Measurements from ENCODE around the gene FAM136A.
A peak's percentile ranks its signal among the peaks of the same experiment; 100 is the strongest.
"Not testable (repeated sequence)": the region's sequence is repeated elsewhere in the genome, so short reads cannot be mapped to it uniquely, and the experiment has no call there.

The FAM136A gene

GRCh38 chr2:70301344-70302194 lies at the start of gene FAM136A:
Gene FAM136A (minus strand): TSS chr2:70302067. CDS start chr2:70302011, 56 bp downstream.
- peak; percentile 79 for DNase-seq (ENCODE audit: low read depth in 2 of 2)

GRCh38 chr2:70349921-70350685 lies 48.2 kb upstream of the FAM136A start:
- DNase-seq (ENCODE audit: low read depth in 2 of 2), result no peak

DNA sequence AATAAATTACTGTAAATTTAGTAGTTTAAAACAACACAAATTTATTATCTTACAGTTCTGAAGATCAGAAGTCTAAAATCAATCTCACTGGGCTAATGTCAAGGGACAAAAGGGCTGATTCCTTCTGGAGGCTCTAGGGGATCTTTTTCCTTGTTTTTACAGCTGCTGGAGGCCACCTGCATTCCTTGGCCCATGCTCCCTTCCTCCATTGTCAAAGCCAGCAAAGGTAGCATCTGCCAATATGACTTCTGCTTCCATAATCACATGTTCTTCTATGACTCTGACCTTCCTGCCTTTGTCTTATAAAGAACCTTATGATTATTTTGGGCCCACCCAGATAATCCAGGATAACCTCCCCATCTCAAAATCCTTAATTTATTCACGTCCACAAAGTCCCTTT lies 46.0 kb upstream of the FAM136A start:
- no peak for DNase-seq (ENCODE audit: low read depth in 2 of 2)

- DNase-seq (ENCODE audit: low read depth in 2 of 2), result no peak
These were observed 42.3 kb upstream of the FAM136A start for GRCh38 chr2:70344195-70344594.

- DNase-seq (ENCODE audit: low read depth in 2 of 2), result no peak
These were observed 39.6 kb upstream of the FAM136A start for GRCh38 chr2:70341477-70341765.

DNA sequence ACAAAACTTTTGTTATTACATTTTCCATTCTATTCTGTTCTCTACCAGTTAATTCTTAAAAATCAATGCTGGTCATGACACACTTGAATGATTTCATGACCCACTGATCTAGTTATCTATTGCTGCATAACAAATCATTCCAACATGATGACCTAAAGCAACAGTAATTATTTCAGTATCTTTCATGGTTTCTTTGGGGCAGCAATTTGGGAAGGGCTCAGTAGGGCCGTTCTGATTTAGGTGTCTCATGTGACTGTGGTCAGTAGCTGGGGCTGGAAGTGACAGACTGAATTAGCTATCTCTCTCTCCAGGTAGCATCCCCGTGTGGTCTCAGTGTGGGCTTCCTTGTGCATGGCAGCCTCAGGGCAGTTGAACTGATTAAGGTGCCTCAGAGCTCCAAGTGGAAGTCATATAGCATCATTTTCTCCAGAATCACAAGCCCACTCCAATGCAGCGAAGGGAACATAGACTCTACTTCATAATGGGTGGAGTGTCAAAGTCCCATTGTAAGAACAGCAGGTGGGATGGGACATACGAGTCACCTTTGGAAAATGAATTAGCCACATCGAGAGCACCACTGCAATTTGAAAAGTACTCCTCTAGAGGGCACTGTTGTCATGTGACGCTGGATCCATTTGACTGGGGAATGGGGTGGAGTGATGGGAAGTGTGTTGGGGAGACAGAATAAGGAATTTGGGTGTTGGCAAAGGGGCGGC lies 39.1 kb upstream of the FAM136A start:
- peak; percentile 4 to 7 for DNase-seq (ENCODE audit: low read depth in 2 of 2)

GRCh38 chr2:70340075-70340474 lies 38.2 kb upstream of the FAM136A start:
- DNase-seq (ENCODE audit: low read depth in 2 of 2), result no peak

DNA sequence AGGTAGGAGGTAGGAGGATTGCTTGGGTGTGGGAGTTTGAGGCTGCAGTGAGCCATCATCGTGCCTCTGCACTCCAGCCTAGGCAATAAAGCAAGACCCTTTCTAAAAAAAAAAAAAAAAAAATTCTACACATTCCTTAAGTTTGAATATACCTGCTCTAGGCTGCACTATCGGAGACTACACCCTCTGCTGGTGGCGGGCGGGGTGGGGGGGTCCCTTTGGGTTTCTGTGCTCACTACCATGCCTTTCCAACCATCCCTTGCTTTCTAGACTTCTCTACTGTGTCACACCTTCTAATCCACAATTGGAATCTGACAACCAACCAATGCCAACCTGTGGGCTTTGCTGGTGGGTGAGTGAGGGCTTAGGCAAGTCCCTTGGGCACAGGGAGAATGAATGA lies 34.7 kb upstream of the FAM136A start:
- no peak for DNase-seq (ENCODE audit: low read depth in 2 of 2)

DNA sequence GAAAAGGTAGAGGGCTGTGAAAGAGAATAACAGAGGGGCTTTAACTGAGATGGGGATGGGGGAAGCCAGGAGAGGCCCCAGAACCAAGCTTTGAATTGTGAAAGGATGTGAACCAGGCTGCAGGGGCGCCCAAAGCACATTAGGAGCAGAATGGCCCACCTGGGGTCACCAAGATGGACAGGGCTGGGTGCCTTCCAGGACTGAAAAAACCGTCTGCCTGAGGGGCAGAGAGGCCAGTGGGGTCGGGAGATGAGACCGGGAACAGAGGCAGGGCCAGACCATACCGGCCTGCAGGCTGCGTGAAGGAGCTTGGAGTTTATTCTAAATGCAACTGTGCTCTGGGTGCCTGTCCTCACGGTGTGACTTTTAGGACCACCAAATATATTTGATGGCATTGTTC lies 29.1 kb upstream of the FAM136A start:
- DNase-seq (ENCODE audit: low read depth in 2 of 2), result no peak

DNA sequence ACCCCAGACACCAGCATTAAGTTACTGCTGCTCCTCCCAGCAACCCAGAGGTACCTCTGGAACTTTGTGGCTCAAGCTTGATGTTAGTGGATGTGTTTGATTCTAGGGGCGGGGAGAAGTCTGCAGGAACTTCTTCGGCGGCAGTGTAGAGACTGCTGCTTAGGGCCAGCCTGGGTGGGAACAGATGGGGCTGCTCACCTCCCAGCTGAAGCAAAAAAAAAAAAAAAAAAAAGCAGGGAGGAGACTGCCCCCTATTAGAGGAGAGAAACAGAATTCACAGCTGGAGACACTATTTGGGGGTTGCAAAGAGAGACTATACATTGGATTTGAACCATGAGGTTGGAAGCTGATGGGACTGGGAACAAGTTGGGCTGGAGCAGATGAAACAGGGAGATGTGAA lies 28.6 kb upstream of the FAM136A start:
- DNase-seq (ENCODE audit: low read depth in 2 of 2), result no peak

DNA sequence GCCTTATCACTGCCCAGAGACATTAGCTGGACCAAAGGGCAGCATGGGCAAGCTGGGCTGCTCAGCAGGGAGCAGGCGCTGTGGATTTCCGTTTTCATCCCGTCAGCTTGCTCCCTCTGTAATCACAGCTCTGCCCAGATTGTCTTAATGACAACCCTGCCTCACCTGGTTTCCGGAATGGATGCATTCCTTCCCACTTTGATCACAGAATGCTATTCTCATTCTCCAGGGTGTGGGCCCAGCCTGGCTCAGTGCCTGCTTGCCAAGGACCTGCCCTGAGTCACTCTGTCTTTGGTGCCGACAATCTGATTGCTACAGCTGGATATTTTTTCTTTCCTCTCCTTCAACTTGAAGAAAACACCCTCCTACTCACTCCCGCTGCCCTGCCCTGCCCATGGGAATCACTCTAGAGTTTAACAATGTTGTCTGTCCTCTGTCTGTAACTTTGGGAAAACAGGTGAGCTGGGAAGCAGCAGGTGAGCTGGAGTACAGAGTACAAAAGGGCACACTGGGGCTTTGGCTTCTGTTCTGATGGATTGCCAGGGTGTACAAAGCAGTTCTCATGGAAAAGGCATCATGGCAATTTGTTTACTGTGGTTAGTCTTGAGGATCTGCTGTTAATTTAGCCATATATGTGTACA lies 27.2 kb upstream of the FAM136A start:
- no peak for DNase-seq (ENCODE audit: low read depth in 2 of 2)

DNA sequence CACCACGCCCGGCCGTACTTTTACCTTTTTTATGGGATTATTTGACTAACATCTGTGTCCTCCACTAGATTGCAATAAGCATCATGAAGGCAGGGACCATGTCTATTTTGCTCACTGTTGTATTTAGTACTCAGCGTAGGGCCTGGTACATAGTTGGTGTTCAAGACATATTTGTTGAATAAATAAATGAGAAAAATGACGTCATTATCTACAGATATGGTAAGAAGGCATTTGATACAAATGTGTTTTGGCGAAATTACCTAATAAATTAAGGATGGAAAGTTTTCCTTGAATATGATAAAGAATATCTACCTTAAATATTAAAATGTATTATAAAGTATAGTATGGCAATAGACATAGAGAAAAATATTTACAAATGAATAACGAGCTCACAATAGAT lies 24.0 kb upstream of the FAM136A start:
- DNase-seq (ENCODE audit: low read depth in 2 of 2), result no peak

GRCh38 chr2:70322518-70322917 lies 20.7 kb upstream of the FAM136A start:
- DNase-seq (ENCODE audit: low read depth in 2 of 2), result no peak

GRCh38 chr2:70321370-70321769 lies 19.5 kb upstream of the FAM136A start:
- DNase-seq (ENCODE audit: low read depth in 2 of 2), result no peak

- no peak for DNase-seq (ENCODE audit: low read depth in 2 of 2)
These were observed 12.8 kb upstream of the FAM136A start for GRCh38 chr2:70314640-70315039.

DNA sequence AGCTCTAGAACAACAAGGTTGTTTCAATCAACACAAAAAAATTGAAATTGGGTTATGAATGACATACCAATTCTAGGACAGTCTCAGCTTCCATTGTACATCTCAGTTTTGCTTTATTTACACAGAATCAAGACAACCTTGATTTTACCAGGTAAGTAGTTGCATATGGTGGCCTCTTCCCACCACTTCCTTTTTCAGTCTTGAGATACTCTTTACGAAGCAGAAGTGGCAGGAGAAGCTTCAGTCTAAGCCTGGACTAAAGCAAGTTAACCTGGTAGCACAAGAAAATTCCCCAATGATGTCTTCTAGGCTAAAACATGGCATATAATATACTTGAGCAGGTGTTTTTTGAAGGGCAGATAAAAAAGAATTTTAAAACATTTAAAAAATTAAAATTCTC lies 10.7 kb upstream of the FAM136A start:
- no peak for DNase-seq (ENCODE audit: low read depth in 2 of 2)

DNA sequence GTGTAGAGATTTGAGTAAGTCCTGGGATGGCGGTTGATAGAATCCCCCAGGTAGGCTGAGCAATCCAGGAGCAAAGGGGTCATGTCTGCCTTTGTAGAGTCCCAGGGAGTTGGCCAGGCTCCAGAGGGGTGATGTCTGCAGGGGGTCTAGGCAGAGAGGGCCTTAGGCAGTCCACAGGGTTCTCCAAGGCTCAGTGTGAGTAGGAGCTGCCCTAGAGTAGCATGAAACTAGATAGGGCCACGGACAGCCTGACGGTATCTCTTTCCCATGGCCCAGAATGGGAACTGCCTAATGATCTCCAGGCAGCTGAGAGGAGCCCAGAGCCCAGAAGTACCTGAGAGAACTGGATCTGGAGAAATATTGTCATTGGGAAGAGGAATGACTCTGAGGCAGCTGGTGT lies 9.0 kb upstream of the FAM136A start:
- DNase-seq (ENCODE audit: low read depth in 2 of 2), result no peak

DNA sequence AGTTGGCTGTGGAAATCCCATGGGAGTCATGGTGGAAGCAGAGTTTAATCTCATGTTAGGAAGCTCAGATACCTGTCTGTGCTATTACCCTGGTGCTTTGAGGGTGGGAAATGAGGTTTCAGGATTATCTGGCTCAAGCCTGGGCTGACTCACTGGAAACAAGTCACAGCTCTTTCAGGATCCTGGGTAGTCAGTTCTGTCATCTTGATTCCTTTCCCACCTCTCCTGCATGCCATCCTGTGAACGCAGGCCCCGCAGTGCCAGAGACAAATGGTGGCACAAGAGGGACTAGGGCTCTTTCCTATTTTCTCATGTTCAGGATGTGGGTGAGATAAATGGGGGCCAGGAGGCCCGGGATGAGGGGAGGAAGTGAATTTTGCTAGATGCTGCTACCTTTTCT lies 3.7 kb upstream of the FAM136A start:
- no peak for DNase-seq (ENCODE audit: low read depth in 2 of 2)

DNA sequence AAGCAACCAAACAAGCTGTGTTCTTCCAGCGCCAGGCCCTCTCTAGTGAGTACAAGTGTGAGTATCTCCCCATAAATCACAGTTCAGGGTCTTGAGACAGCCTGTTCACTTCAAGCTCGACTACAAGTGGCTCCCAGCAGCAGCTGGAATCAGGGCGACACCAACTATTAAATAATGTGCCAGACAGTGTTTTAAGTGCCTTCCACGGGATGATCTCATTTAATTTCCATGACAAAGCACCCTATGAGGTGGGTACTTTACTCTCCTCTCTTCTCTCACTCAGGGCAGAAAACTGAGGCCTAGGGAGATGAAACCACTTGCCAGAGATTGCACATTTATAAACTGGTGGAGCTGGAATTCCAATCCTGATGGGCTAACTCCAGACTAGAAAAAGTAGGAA lies 2.6 kb upstream of the FAM136A start:
- DNase-seq (ENCODE audit: low read depth in 2 of 2), result no peak

DNA sequence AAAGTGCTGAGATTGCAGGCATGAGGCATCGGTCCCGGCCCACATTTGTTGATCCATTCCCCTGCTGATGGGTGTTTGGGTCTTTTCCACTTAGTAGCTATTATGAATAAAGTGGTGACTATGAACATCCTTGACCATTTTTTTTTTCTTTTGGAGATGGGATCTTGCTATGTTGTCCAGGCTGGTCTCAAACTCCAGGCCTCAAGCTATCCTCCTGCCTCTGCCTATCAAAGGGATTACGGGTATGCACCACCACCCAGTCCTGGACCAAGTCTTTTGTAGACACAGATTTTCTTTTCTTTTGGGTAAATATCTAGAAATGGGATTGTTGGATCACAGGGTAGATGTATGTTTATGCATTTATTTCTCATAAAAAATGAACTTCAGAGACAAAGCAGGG lies 1.3 kb upstream of the FAM136A start:
- DNase-seq (ENCODE audit: low read depth in 2 of 2), result no peak

- not testable (repeated sequence) for DNase-seq (ENCODE audit: low read depth in 2 of 2)
These were observed 304 bp upstream of the FAM136A start for GRCh38 chr2:70302195-70302546.

- no peak for DNase-seq (ENCODE audit: low read depth in 2 of 2)
These were observed 1.0 kb downstream of the FAM136A start for GRCh38 chr2:70300771-70301343.
